Peyer's patch (tissue), 4 donors: ENCODE measurements around the gene FABP7. TPM values are rescaled to one million over a fixed set of nuclear protein-coding genes. Genes with fewer than 3 reads are reported as not detected.

Source experiments
- DNase-seq, 3 donors: peaks; one replicate each; pipeline ENCODE4 v3.0.0-alpha.2; 2017 to 2019
- H3K27ac ChIP-seq, 4 donors: fragments of 200-600 bp; sonication (generic); one replicate each; pipeline ENCODE4 v1.5.1; 2016 to 2019
- H3K27me3 ChIP-seq, 2 donors: fragments of 200-600 bp; sonication (generic); one replicate each; pipeline ENCODE4 v1.5.1; 2019
- H3K36me3 ChIP-seq, 3 donors: fragments of 200-600 bp; sonication (generic); one replicate each; pipeline ENCODE4 v1.5.1; 2016 to 2019
- H3K4me1 ChIP-seq, 4 donors: fragments of 200-600 bp; sonication (generic); one replicate each; pipeline ENCODE4 v1.5.1; 2016 to 2019
- H3K4me3 ChIP-seq, 4 donors: fragments of 200-600 bp; sonication (generic); 1 replicate in 3 of 4; 2 replicates in 1 of 4; pipeline ENCODE4 v1.5.1; 2016 to 2019; ENCODE audit warnings: mild to moderate bottlenecking in 1 of 4
- H3K9me3 ChIP-seq, 4 donors: fragments of 200-600 bp; sonication (generic); one replicate each; pipeline ENCODE4 v1.5.1; 2016 to 2019; ENCODE audit warnings: mild to moderate bottlenecking in 1 of 4
- CTCF ChIP-seq, 6 experiments: fragments of 450-650 bp in 4 of 6; fragments of 200-600 bp in 2 of 6; sonication (generic) in 1 of 6; IDR thresholded peaks; one replicate each; pipeline ENCODE4 v1.5.1; 2017 to 2019; ENCODE audit warnings: antibody characterized with exemption in 6 of 6, mild to moderate bottlenecking in 3 of 6, moderate library complexity in 1 of 6
- POLR2A ChIP-seq, 2 donors: fragments of 450-650 bp; IDR thresholded peaks; one replicate each; pipeline ENCODE4 v1.5.1; 2017; ENCODE audit warnings: antibody characterized with exemption in 2 of 2, mild to moderate bottlenecking in 2 of 2, moderate library complexity in 2 of 2
- total RNA-seq, 4 donors: library from RNA; depleted of rRNA; stranded (reverse); fragments of >200 nt; gene quantifications; one replicate each; pipeline ENCODE4 v1.1.0, GENCODE V29; 2016

Gene FABP7
- total RNA-seq, 4 donors from 2014 or later = not detected

GRCh38 chr6:122785891-122786290 is 6.4 kb downstream of the FABP7 start:
- Histone ChIP-seq H3K36me3 (no peaks in the 10 kb centered on the region), H3K4me3 (no peak overlapping the region), H3K27ac (no peak overlapping the region), H3K4me1 (peaks cover 0 to 10% (median 0%) of the 10 kb centered on the region in 4 donors), H3K9me3 (no peaks in the 10 kb centered on the region), H3K27me3 (no peaks in the 10 kb centered on the region)
- TF ChIP-seq POLR2A (IDR thresholded peaks at IDR 0.05) (no peak), CTCF (IDR thresholded peaks at IDR 0.05) (no peak)
- no peak for DNase-seq

GRCh38 chr6:122787721-122788120 is 8.2 kb downstream of the FABP7 start:
- TF ChIP-seq CTCF (IDR thresholded peaks at IDR 0.05) (no peak), POLR2A (IDR thresholded peaks at IDR 0.05) (no peak)
- Histone ChIP-seq H3K36me3 (no peaks in the 10 kb centered on the region), H3K9me3 (no peaks in the 10 kb centered on the region), H3K4me3 (no peak overlapping the region), H3K27me3 (no peaks in the 10 kb centered on the region), H3K27ac (no peak overlapping the region), H3K4me1 (peaks cover 0 to 19% (median 0%) of the 10 kb centered on the region in 4 donors)
- no peak for DNase-seq

- Histone ChIP-seq H3K4me3 (peak overlapping the region in 1 of 4 donors; percentile 71), H3K36me3 (no peaks in the 10 kb centered on the region), H3K27me3 (no peaks in the 10 kb centered on the region), H3K9me3 (no peaks in the 10 kb centered on the region), H3K4me1 (peaks cover 0 to 19% (median 0%) of the 10 kb centered on the region in 4 donors), H3K27ac (peak overlapping the region in 3 of 4 donors; percentile 94 to 99 (median 94))
- no peak for TF ChIP-seq POLR2A (IDR thresholded peaks at IDR 0.05)
- no peak for TF ChIP-seq CTCF (IDR thresholded peaks at IDR 0.05)
- no peak for DNase-seq
These were observed 8.7 kb downstream of the FABP7 start for GRCh38 chr6:122788208-122788607.

GRCh38 chr6:122788663-122789181 is 9.2 kb downstream of the FABP7 start:
- DNase-seq = no peak
- H3K9me3 ChIP-seq = no peaks in the 10 kb centered on the region
- no peaks in the 10 kb centered on the region for H3K27me3 ChIP-seq
- peak overlapping the region; percentile 71 to 99 (median 94) for H3K27ac ChIP-seq
- peaks cover 0 to 19% (median 0%) of the 10 kb centered on the region in 4 donors for H3K4me1 ChIP-seq
- peak overlapping the region; percentile 44 to 87 (median 76) for H3K4me3 ChIP-seq
- TF ChIP-seq CTCF (IDR thresholded peaks at IDR 0.05) = no peak
- no peaks in the 10 kb centered on the region for H3K36me3 ChIP-seq

- H3K36me3 ChIP-seq = no peaks in the 10 kb centered on the region
- H3K4me3 ChIP-seq = peak within 1 kb of the TSS; percentile 44 to 87 (median 76)
- H3K27ac ChIP-seq = peak within 1 kb of the TSS; percentile 71 to 99 (median 94)
- peak in 4 of 6 experiments; percentile 33 to 57 (median 36) for TF ChIP-seq CTCF (IDR thresholded peaks at IDR 0.05)
- peak; percentile 83 to 89 for TF ChIP-seq POLR2A (IDR thresholded peaks at IDR 0.05)
- no peaks in the 10 kb centered on the region for H3K9me3 ChIP-seq
- H3K27me3 ChIP-seq = no peaks in the 10 kb centered on the region
- DNase-seq = peak; percentile 24 to 89 (median 86)
- H3K4me1 ChIP-seq = peaks cover 0 to 19% (median 0%) of the 10 kb centered on the region in 4 donors
These were observed 9.9 kb downstream of the FABP7 start, which contains the start of gene SMPDL3A for GRCh38 chr6:122789182-122790027. SMPDL3A (plus strand) TSS chr6:122789258; CDS start chr6:122789347, 89 bp downstream.
